IMR-90 (cell line): ENCODE data around the gene HDAC8. TPM values are rescaled to one million over a fixed set of nuclear protein-coding genes. Genes with fewer than 3 reads are reported as not detected.

ENCODE experiments used
- ATAC-seq: fragments of 200-7000 bp; cut with Tn5 transposase; 2 replicates; pipeline ENCODE4 v1.9.1; 2020; ENCODE audit warnings: low read depth, mild to moderate bottlenecking, moderate library complexity
- BruUV-seq: library from RNA; stranded (reverse); fragments of 400-500 nt; replicated peaks from 2 replicates; lab custom pipeline; 2021; lab: Mats Ljungman, UMichigan
- CTCF ChIA-PET: fragments of 300-600 bp; formaldehyde crosslinking; extraction: SDS; loops from one replicate; lab custom pipeline; 2021; ENCODE audit warnings: antibody characterized with exemption; lab: Yijun Ruan, JAX
- POLR2A ChIA-PET: fragments of 300-600 bp; sonication (Branson Sonifier 250); formaldehyde crosslinking; loops from one replicate; lab custom pipeline; 2022; ENCODE audit warnings: antibody characterized with exemption; ENCODE audit not compliant: unreplicated experiment; lab: Charles Lee
- DNase-seq: peaks from one replicate; pipeline ENCODE4 v3.0.0; 2013
- H2AFZ ChIP-seq: replicated peaks from 2 replicates; pipeline ENCODE3; 2013; ENCODE audit warnings: low read length, mild to moderate bottlenecking; ENCODE audit not compliant: poor library complexity
- H2AK5ac ChIP-seq: 2 replicates; pipeline ENCODE4 v1.6.1; 2013; ENCODE audit warnings: low read depth, low read length, inconsistent platforms
- H2AK9ac ChIP-seq: replicated peaks from 2 replicates; pipeline ENCODE3; 2013; ENCODE audit warnings: mild to moderate bottlenecking, low read depth, low read length, moderate library complexity; ENCODE audit not compliant: poor library complexity
- H2BK120ac ChIP-seq: 2 replicates; pipeline ENCODE4 v1.6.1; 2013; ENCODE audit warnings: low read depth, low read length, inconsistent platforms
- H2BK15ac ChIP-seq: 3 replicates; pipeline ENCODE4 v1.6.1; 2013; ENCODE audit warnings: low read depth, low read length, inconsistent platforms
- H2BK20ac ChIP-seq: 2 replicates; pipeline ENCODE4 v1.6.1; 2013; ENCODE audit warnings: low read depth, mild to moderate bottlenecking, inconsistent platforms, low read length, moderate library complexity
- H2BK5ac ChIP-seq: 2 replicates; pipeline ENCODE4 v1.6.1; 2013; ENCODE audit warnings: mild to moderate bottlenecking, low read depth, low read length, inconsistent platforms; ENCODE audit not compliant: poor library complexity, severe bottlenecking
- H3K14ac ChIP-seq: replicated peaks from 2 replicates; pipeline ENCODE4 v1.6.1; 2013; ENCODE audit warnings: low read depth, low read length, inconsistent platforms
- H3K18ac ChIP-seq: 2 replicates; pipeline ENCODE4 v1.6.1; 2013; ENCODE audit warnings: low read depth, low read length, control low read depth
- H3K23ac ChIP-seq: 2 replicates; pipeline ENCODE4 v1.6.1; 2013; ENCODE audit warnings: low read depth, low read length, inconsistent platforms
- H3K27ac ChIP-seq: 2 replicates; pipeline ENCODE4 v1.5.1; 2013; ENCODE audit warnings: mild to moderate bottlenecking, control low read depth, low read length; ENCODE audit not compliant: insufficient read depth
- H3K27me3 ChIP-seq: 2 replicates; pipeline ENCODE4 v1.6.1; 2013; ENCODE audit warnings: low read length; ENCODE audit not compliant: control insufficient read depth, insufficient read depth
- H3K36me3 ChIP-seq: 2 replicates; pipeline ENCODE4 v1.6.1; 2013; ENCODE audit warnings: low read length, mixed read lengths; ENCODE audit not compliant: control insufficient read depth, insufficient read depth
- H3K4ac ChIP-seq: 2 replicates; pipeline ENCODE4 v1.6.1; 2013; ENCODE audit warnings: low read depth, low read length, inconsistent platforms
- H3K4me1 ChIP-seq: 2 replicates; pipeline ENCODE4 v1.6.1; 2013; ENCODE audit warnings: low read length, mixed read lengths; ENCODE audit not compliant: control insufficient read depth, insufficient read depth
- H3K4me2 ChIP-seq: 2 replicates; pipeline ENCODE4 v1.6.1; 2013; ENCODE audit warnings: low read depth, mild to moderate bottlenecking, control low read depth, low read length, moderate library complexity
- H3K4me3 ChIP-seq: 2 replicates; pipeline ENCODE4 v1.5.1; 2013; ENCODE audit warnings: low read depth, mild to moderate bottlenecking, control low read depth, low read length, moderate library complexity; ENCODE audit not compliant: insufficient read depth
- H3K56ac ChIP-seq: 2 replicates; pipeline ENCODE4 v1.6.1; 2013; ENCODE audit warnings: low read length, inconsistent platforms; ENCODE audit not compliant: insufficient read depth; ENCODE audit errors: extremely low read depth
- H3K79me1 ChIP-seq, 2 experiments: 2 replicates each; pipeline ENCODE4 v1.6.1; 2013; ENCODE audit warnings: low read length in 2 of 2, inconsistent platforms in 1 of 2, low read depth in 1 of 2
- H3K9ac ChIP-seq: 2 replicates; pipeline ENCODE4 v1.6.1; 2013; ENCODE audit warnings: low read depth, low read length, control low read depth
- H3K9me1 ChIP-seq: 2 replicates; pipeline ENCODE4 v1.6.1; 2013; ENCODE audit warnings: low read length, inconsistent platforms; ENCODE audit not compliant: insufficient read depth
- H3K9me3 ChIP-seq: 2 replicates; pipeline ENCODE4 v1.6.1; 2013; ENCODE audit warnings: low read length; ENCODE audit not compliant: control insufficient read depth, insufficient read depth
- H4K20me1 ChIP-seq: 2 replicates; pipeline ENCODE4 v1.6.1; 2013; ENCODE audit warnings: low read length, inconsistent platforms; ENCODE audit not compliant: insufficient read depth
- H4K5ac ChIP-seq: 2 replicates; pipeline ENCODE4 v1.6.1; 2013; ENCODE audit warnings: mild to moderate bottlenecking, low read depth, low read length, control low read depth
- H4K8ac ChIP-seq, 2 experiments: 2 replicates each; pipeline ENCODE4 v1.6.1; 2013; ENCODE audit warnings: low read depth in 2 of 2, low read length in 2 of 2, control low read depth in 1 of 2, inconsistent platforms in 1 of 2
- H4K91ac ChIP-seq: 2 replicates; pipeline ENCODE4 v1.6.1; 2013; ENCODE audit warnings: low read depth, low read length, inconsistent platforms; ENCODE audit not compliant: insufficient read depth
- BHLHE40 ChIP-seq: fragments of 150-350 bp; IDR thresholded peaks from 2 replicates; pipeline ENCODE4 v1.6.1; 2016; ENCODE audit warnings: mild to moderate bottlenecking, low read depth, low read length
- FOS ChIP-seq: fragments of 150-350 bp; IDR thresholded peaks from 2 replicates; pipeline ENCODE4 v1.6.1; 2016; ENCODE audit warnings: low read depth, low read length
- MAFK ChIP-seq: IDR thresholded peaks from 2 replicates; pipeline ENCODE4 v1.6.1; 2012; ENCODE audit warnings: low read depth, low read length, improper control_type of control experiment
- MXI1 ChIP-seq: IDR thresholded peaks from 2 replicates; pipeline ENCODE4 v1.6.1; 2012; ENCODE audit warnings: low read depth, mild to moderate bottlenecking, low read length, moderate library complexity, borderline replicate concordance
- NFE2L2 ChIP-seq: fragments of 150-350 bp; IDR thresholded peaks from 2 replicates; pipeline ENCODE4 v1.6.1; 2016; ENCODE audit warnings: low read depth, mild to moderate bottlenecking, low read length
- POLR2A ChIP-seq: IDR thresholded peaks from 2 replicates; pipeline ENCODE4 v1.6.1; 2012; ENCODE audit warnings: mild to moderate bottlenecking, low read depth, low read length
- RAD21 ChIP-seq: IDR thresholded peaks from 2 replicates; pipeline ENCODE4 v1.6.1; 2012; ENCODE audit warnings: low read length, improper control_type of control experiment
- RFX5 ChIP-seq: IDR thresholded peaks from 2 replicates; pipeline ENCODE4 v1.8.0; 2012; ENCODE audit warnings: low read depth, mild to moderate bottlenecking, low read length, moderate library complexity
- SMC3 ChIP-seq: fragments of 150-350 bp; IDR thresholded peaks from 2 replicates; pipeline ENCODE4 v1.6.1; 2016; ENCODE audit warnings: low read depth, mild to moderate bottlenecking, antibody characterized with exemption, low read length, moderate library complexity
- WGBS, 2 experiments: methylation state at CpG; one replicate each; pipeline versions ENCODE4 v1.1.5 to v1.1.7; 2013; ENCODE audit warnings: missing lambda C conversion rate in 2 of 2; ENCODE audit not compliant: insufficient read length in 1 of 2; ENCODE audit errors: extremely low coverage in 2 of 2; 5-methylcytosine and 5-hydroxymethylcytosine counted together
- dilution Hi-C: fragments of 300-500 bp; cut with HindIII; formaldehyde crosslinking; loops from one replicate; pipeline ENCODE4 v1.14.3; 2018; ENCODE audit warnings: low sequenced_read_pairs; ENCODE audit not compliant: unreplicated experiment
- in situ Hi-C: fragments of 300-500 bp; cut with MboI; formaldehyde crosslinking; loops from 3 replicates; pipeline ENCODE4 v1.14.3; 2019; ENCODE audit warnings: low sequenced_read_pairs, inconsistent platforms, mixed read lengths
- intact Hi-C: fragments of 100-400 bp; cut with micrococcal nuclease; formaldehyde crosslinking; loops from 2 replicates; pipeline ENCODE4 v1.10.0; 2022
- polyA plus RNA-seq, 3 experiments: library from polyadenylated mRNA; depleted of rRNA; stranded (reverse); fragments of >200 nt; gene quantifications; 2 replicates each; pipeline ENCODE4 v1.2.3, GENCODE V29; 2012; ENCODE audit warnings: low replicate concordance in 1 of 3
- total RNA-seq: library from RNA; depleted of rRNA; stranded (reverse); fragments of >200 nt; gene quantifications from 2 replicates; pipeline ENCODE4 v1.2.3, GENCODE V29; 2012
- TF ChIP-seq, protein P1 (sequence below): fragments of 150-350 bp; IDR thresholded peaks from 2 replicates; pipeline ENCODE4 v1.6.1; 2016; ENCODE audit warnings: low read depth, mild to moderate bottlenecking, low read length, moderate library complexity, borderline replicate concordance
- TF ChIP-seq, protein P2 (sequence below): conservative IDR thresholded peaks from 2 replicates; pipeline ENCODE4 v1.5.1; 2012; ENCODE audit warnings: mild to moderate bottlenecking, low read depth, low read length, improper control_type of control experiment

Gene HDAC8
- total and polyA plus RNA-seq, 2 of the 4 experiments (the other 2 are of a cell fraction), result 16.1 to 28.5 TPM

DNA sequence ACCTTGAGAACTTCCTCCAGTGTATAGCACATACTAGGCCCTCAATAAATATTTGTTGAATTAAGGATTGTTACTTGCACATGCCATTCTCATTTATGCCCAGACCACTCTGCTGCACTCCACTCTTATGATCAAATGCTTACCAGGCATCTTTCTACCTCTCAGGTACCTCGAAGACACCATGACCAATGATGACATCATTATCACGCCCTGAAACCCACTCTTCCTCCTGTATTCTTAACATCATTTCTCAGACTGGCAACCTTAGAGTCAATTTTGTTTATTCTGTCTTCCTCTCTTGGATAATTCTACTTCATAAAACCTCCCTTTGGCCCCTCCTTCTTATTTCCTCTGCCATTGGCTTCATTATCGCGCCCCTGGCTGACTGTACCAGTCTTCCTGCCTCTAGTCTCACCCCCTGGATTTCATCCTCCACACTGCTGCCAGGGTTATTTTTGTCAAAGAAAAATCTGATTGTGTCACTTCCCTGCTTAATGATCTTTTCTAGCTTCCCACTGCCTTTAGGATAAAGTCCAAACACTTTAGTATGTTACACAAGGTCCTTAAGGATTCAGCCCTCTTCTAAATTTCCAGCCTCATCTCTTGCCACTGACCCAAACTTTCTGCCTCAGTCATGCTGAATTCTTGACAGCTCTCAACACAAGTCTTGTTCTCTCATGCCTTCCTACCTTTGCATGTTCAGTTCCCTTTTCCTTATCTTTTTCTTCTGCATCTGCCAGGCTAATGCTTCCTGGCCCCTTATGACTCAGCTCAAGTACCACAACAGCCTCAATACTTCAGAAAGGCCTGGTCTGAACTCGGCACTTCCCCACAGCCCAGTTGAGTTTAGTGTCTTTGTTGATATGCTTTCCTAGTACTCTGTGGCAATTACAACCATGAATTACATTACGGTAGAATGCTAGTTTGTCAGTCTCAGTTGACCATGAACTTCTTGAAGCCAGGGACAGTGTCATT lies 45.8 kb downstream of the HDAC8 start:
- dilution Hi-C loops, result no loop called here
- Histone ChIP-seq H4K20me1 (no peaks in the 10 kb centered on the region), H3K36me3 (no peaks in the 10 kb centered on the region), H3K27ac (no peak overlapping the region), H3K9me3 (no peaks in the 10 kb centered on the region), H4K8ac (no peak overlapping the region), H3K18ac (no peak overlapping the region), H3K4ac (no peak overlapping the region), H3K23ac (no peak overlapping the region), H2BK5ac (no peak overlapping the region), H3K79me1 (0 out of 4 replicates have a peak, but pooled peaks cover 0 to 2% of the 10 kb centered on the region in 2 experiments), H3K27me3 (peaks cover 9% of the 10 kb centered on the region), H3K4me1 (no peaks in the 10 kb centered on the region), H2AFZ (no peak overlapping the region), H2BK120ac (no peak overlapping the region), H4K5ac (no peak overlapping the region), H3K14ac (no peak overlapping the region), H3K4me3 (no peak overlapping the region), H2BK15ac (no peak overlapping the region), H3K9ac (no peak overlapping the region), H4K91ac (no peak overlapping the region), H2AK5ac (no peak overlapping the region), H3K56ac (no peak overlapping the region), H2BK20ac (no peak overlapping the region), H2AK9ac (no peak overlapping the region), H3K9me1 (no peaks in the 10 kb centered on the region), H3K4me2 (no peak overlapping the region)
- CTCF ChIA-PET, result no interaction called here
- WGBS, 2 experiments, result 77% methylated on average over 4 of the region's 6 CpGs; no CpG with 5 or more reads in 1 of the 2 experiments
- ATAC-seq, result 0 out of 2 replicates have a peak, but pooled peaks have one; percentile 24
- intact Hi-C loops, result loop anchor here (1.0 kb wide), 1 partner anchor 12 kb away; no protein-coding TSS in a partner anchor
- BruUV-seq, result no TSS peak
- peak; percentile 21 for DNase-seq
- in situ Hi-C loops, result loop anchor here (25.0 kb wide), 1 partner anchor 515 kb away; no protein-coding TSS in a partner anchor
- TF ChIP-seq BHLHE40, result no peak
- TF ChIP-seq, protein P1, sequence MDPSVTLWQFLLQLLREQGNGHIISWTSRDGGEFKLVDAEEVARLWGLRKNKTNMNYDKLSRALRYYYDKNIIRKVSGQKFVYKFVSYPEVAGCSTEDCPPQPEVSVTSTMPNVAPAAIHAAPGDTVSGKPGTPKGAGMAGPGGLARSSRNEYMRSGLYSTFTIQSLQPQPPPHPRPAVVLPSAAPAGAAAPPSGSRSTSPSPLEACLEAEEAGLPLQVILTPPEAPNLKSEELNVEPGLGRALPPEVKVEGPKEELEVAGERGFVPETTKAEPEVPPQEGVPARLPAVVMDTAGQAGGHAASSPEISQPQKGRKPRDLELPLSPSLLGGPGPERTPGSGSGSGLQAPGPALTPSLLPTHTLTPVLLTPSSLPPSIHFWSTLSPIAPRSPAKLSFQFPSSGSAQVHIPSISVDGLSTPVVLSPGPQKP, result no peak
- TF ChIP-seq POLR2A, result no peak
- TF ChIP-seq RFX5, result no peak
- no peak for TF ChIP-seq NFE2L2
- no peak for TF ChIP-seq MXI1
- no peak for TF ChIP-seq FOS
- no peak for TF ChIP-seq MAFK
- TF ChIP-seq, protein P2, sequence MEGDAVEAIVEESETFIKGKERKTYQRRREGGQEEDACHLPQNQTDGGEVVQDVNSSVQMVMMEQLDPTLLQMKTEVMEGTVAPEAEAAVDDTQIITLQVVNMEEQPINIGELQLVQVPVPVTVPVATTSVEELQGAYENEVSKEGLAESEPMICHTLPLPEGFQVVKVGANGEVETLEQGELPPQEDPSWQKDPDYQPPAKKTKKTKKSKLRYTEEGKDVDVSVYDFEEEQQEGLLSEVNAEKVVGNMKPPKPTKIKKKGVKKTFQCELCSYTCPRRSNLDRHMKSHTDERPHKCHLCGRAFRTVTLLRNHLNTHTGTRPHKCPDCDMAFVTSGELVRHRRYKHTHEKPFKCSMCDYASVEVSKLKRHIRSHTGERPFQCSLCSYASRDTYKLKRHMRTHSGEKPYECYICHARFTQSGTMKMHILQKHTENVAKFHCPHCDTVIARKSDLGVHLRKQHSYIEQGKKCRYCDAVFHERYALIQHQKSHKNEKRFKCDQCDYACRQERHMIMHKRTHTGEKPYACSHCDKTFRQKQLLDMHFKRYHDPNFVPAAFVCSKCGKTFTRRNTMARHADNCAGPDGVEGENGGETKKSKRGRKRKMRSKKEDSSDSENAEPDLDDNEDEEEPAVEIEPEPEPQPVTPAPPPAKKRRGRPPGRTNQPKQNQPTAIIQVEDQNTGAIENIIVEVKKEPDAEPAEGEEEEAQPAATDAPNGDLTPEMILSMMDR, result no peak
- no peak for TF ChIP-seq RAD21
- TF ChIP-seq SMC3, result no peak
- POLR2A ChIA-PET, result no interaction called here
